Measurements from ENCODE around the gene CCDC148. TPM values are rescaled to one million over a fixed set of nuclear protein-coding genes. Genes with fewer than 3 reads are reported as not detected.

CCDC148 gene
- total RNA-seq, 1 donor from 2014 or later = 2.2 TPM

DNA sequence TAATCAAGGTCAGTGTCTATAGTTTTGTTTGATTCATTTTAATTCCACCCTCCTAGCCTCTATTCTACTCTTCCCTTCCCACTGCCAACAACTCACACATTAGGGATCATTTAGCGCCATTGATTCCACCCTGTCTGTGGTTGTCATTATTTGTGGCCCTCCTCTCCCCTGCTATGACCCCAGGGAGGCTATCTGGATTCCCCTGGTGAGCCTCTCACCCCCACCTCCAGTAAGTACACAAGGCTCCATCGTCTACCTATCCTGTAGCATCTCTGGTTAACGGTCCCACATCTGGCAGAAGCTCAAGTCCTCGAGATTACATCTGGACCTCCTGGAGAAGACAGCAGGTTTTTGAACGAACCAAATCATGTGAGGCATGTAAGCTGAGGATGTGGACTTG, 327.5 kb downstream of the CCDC148 start:
- Mint-ChIP-seq H3K27ac (ENCODE audit: unreplicated experiment) (no peak overlapping the region), H3K36me3 (ENCODE audit: low read depth, unreplicated experiment) (no peaks in the 10 kb centered on the region), H3K9me3 (ENCODE audit: unreplicated experiment) (no peaks in the 10 kb centered on the region), H3K27me3 (ENCODE audit: unreplicated experiment) (no peaks in the 10 kb centered on the region), H3K4me1 (ENCODE audit: unreplicated experiment) (peaks cover 7% of the 10 kb centered on the region), H3K4me3 (ENCODE audit: unreplicated experiment) (no peak overlapping the region)
- no peak for TF ChIP-seq CTCF (IDR thresholded peaks at IDR 0.05; ENCODE audit: unreplicated experiment)
- no peak for DNase-seq (ENCODE audit: low spot score)

DNA sequence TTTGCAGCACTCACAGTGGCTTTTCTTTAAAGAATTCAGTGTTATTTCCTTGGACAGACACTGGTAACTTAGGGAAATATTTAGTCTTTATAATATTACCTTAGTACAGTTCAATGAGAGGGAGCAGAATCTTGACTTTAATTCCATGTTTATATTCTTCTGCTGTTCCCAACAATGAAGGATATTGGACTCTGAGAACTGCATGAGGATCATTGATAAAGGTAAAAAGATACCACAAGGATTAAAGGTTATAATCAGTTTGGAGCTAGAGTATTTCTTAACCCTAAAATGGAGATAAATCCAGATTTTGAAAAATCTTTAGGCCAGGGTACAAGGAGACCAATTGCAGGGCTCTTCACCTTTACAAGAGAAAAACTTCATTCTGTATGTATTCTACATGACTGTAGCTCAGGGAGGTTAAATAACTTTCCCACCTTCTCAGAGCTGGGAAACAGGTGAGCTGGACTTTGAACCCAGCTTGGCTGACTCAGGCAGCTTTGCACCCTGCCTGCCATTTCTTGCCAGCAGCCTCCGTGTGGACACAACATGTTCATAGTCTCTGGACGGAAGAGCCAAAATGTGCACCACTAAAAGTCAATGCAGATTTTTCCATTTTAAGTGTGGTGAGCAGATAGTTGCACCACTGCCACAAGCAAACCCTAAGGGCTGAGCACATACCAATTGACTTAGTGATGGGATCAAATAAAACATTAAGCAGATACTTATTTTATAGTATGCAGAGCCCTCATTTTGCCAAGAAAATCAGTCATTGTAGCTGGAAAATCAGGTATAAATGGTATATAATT, 328.2 kb downstream of the CCDC148 start:
- Mint-ChIP-seq H3K9me3 (ENCODE audit: unreplicated experiment) (no peaks in the 10 kb centered on the region), H3K27me3 (ENCODE audit: unreplicated experiment) (no peaks in the 10 kb centered on the region), H3K27ac (ENCODE audit: unreplicated experiment) (no peak overlapping the region), H3K36me3 (ENCODE audit: low read depth, unreplicated experiment) (no peaks in the 10 kb centered on the region), H3K4me3 (ENCODE audit: unreplicated experiment) (no peak overlapping the region), H3K4me1 (ENCODE audit: unreplicated experiment) (peaks cover 7% of the 10 kb centered on the region)
- TF ChIP-seq CTCF (IDR thresholded peaks at IDR 0.05; ENCODE audit: unreplicated experiment) = no peak
- no peak for DNase-seq (ENCODE audit: low spot score)

DNA sequence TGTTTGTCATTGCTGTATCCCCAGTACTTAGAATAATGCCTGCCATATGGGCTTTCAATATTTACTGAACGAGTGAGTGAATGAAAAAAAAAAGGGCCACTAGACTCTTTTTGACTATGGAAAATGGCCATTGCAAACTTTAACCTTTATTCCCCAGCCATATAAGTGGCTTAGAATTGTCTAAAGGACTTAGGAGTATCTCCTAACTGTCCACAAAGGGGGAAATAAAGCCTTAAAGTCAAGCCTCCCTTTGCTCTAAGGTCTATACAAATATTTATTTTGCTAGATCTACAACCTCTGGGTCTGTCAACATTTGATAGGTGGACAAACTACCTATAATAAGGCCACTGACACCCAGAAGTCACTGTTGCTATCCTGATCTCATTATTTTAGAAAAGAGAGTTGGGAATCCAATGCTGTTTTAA, 329.2 kb downstream of the CCDC148 start:
- Mint-ChIP-seq H3K27me3 (ENCODE audit: unreplicated experiment) (no peaks in the 10 kb centered on the region), H3K4me1 (ENCODE audit: unreplicated experiment) (peaks cover 7% of the 10 kb centered on the region), H3K27ac (ENCODE audit: unreplicated experiment) (no peak overlapping the region), H3K4me3 (ENCODE audit: unreplicated experiment) (no peak overlapping the region), H3K9me3 (ENCODE audit: unreplicated experiment) (no peaks in the 10 kb centered on the region), H3K36me3 (ENCODE audit: low read depth, unreplicated experiment) (no peaks in the 10 kb centered on the region)
- DNase-seq (ENCODE audit: low spot score) = no peak
- TF ChIP-seq CTCF (IDR thresholded peaks at IDR 0.05; ENCODE audit: unreplicated experiment) = no peak

GRCh38 chr2:158125756-158126498, 330.6 kb downstream of the CCDC148 start:
- Mint-ChIP-seq H3K4me3 (ENCODE audit: unreplicated experiment) (no peak overlapping the region), H3K27me3 (ENCODE audit: unreplicated experiment) (no peaks in the 10 kb centered on the region), H3K9me3 (ENCODE audit: unreplicated experiment) (no peaks in the 10 kb centered on the region), H3K36me3 (ENCODE audit: low read depth, unreplicated experiment) (no peaks in the 10 kb centered on the region), H3K27ac (ENCODE audit: unreplicated experiment) (no peak overlapping the region), H3K4me1 (ENCODE audit: unreplicated experiment) (peaks cover 3% of the 10 kb centered on the region)
- no peak for TF ChIP-seq CTCF (IDR thresholded peaks at IDR 0.05; ENCODE audit: unreplicated experiment)
- DNase-seq (ENCODE audit: low spot score) = no peak

DNA sequence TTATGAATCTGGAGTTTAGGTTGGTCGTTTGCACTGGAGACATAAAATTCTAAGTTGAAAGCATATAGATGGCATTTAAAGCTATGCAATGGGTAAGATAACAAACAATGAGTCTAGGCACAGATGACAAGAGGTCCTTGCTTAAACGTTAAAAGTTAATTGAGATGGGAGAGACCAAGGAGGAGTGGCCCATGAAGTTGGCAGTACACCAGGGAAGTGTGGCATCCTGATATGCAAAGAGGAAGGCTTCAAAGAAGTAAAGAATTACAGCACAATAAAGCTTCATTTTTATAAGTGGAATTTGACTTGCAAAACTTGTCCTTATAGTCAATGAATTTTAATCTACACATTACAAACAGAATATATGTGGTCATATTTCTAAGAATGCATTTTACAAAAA, 331.7 kb downstream of the CCDC148 start:
- Mint-ChIP-seq H3K27ac (ENCODE audit: unreplicated experiment) (no peak overlapping the region), H3K9me3 (ENCODE audit: unreplicated experiment) (no peaks in the 10 kb centered on the region), H3K4me1 (ENCODE audit: unreplicated experiment) (peaks cover 3% of the 10 kb centered on the region), H3K27me3 (ENCODE audit: unreplicated experiment) (no peaks in the 10 kb centered on the region), H3K4me3 (ENCODE audit: unreplicated experiment) (no peak overlapping the region), H3K36me3 (ENCODE audit: low read depth, unreplicated experiment) (no peaks in the 10 kb centered on the region)
- DNase-seq (ENCODE audit: low spot score) = no peak
- no peak for TF ChIP-seq CTCF (IDR thresholded peaks at IDR 0.05; ENCODE audit: unreplicated experiment)

Data from endothelial cell (in vitro differentiated cells).